NCI-H1417 treated with DMSO at 0.1 percent for 48 hours (cell line): Measurements from ENCODE around the gene SND1.

Experiments used
- DNase-seq: peaks from one replicate; lab custom pipeline; 2025; lab: John Stamatoyannopoulos, UW

The SND1 gene

GRCh38 chr7:127908430-127909258, 256.6 kb downstream of the SND1 start:
- no peak for DNase-seq

- DNase-seq: no peak
Measured at GRCh38 chr7:127909424-127910152, 257.6 kb downstream of the SND1 start.

GRCh38 chr7:127910670-127911069, 258.7 kb downstream of the SND1 start:
- no peak for DNase-seq

GRCh38 chr7:127911968-127912511, 260.0 kb downstream of the SND1 start:
- no peak for DNase-seq

- no peak for DNase-seq
Measured at GRCh38 chr7:127912901-127913300, 260.9 kb downstream of the SND1 start.

GRCh38 chr7:127913686-127914085, 261.7 kb downstream of the SND1 start:
- no peak for DNase-seq

GRCh38 chr7:127914693-127915092, 262.7 kb downstream of the SND1 start:
- no peak for DNase-seq

- DNase-seq: no peak
Measured at GRCh38 chr7:127916735-127917134, 264.7 kb downstream of the SND1 start.

GRCh38 chr7:127918130-127918529, 266.1 kb downstream of the SND1 start:
- DNase-seq: no peak

GRCh38 chr7:127920787-127921438, 268.9 kb downstream of the SND1 start:
- DNase-seq: no peak

GRCh38 chr7:127922656-127923055, 270.7 kb downstream of the SND1 start:
- no peak for DNase-seq

- no peak for DNase-seq
Measured at GRCh38 chr7:127924874-127925273, 272.9 kb downstream of the SND1 start.

GRCh38 chr7:127927348-127927696, 275.3 kb downstream of the SND1 start:
- no peak for DNase-seq

- DNase-seq: no peak
Measured at GRCh38 chr7:127928222-127928621, 276.2 kb downstream of the SND1 start.

GRCh38 chr7:127928852-127929251, 276.9 kb downstream of the SND1 start:
- DNase-seq: no peak

- DNase-seq: no peak
Measured at GRCh38 chr7:127930341-127931328, 278.6 kb downstream of the SND1 start.

GRCh38 chr7:127932076-127932475, 280.1 kb downstream of the SND1 start:
- DNase-seq: no peak

GRCh38 chr7:127932496-127932895, 280.5 kb downstream of the SND1 start:
- no peak for DNase-seq

GRCh38 chr7:127933146-127933545, 281.2 kb downstream of the SND1 start:
- no peak for DNase-seq

GRCh38 chr7:127934711-127935110, 282.7 kb downstream of the SND1 start:
- DNase-seq: no peak

GRCh38 chr7:127935847-127936376, 283.9 kb downstream of the SND1 start:
- DNase-seq: no peak
